HEK293 (cell line): ENCODE results near the gene SPRED2.

Experiments
- CTCF ChIA-PET: fragments of 350-600 bp; formaldehyde crosslinking; extraction: SDS; loops from one replicate; lab custom pipeline; 2021; ENCODE audit warnings: antibody characterized with exemption; lab: Yijun Ruan, JAX
- POLR2A ChIA-PET: fragments of 300-600 bp; formaldehyde crosslinking; extraction: SDS; loops from one replicate; lab custom pipeline; 2020; ENCODE audit warnings: antibody characterized with exemption, inconsistent platforms; lab: Yijun Ruan, JAX
- H3K27ac ChIP-seq: fragments of 200-500 bp; sonication (Bioruptor generic); 2 replicates; pipeline ENCODE4 v1.5.1; 2014; ENCODE audit warnings: low read depth, low read length, control low read depth, inconsistent platforms; ENCODE audit errors: extremely low read depth
- H3K36me3 ChIP-seq, 2 experiments: fragments of 200-500 bp in 1 of 2; sonication (Bioruptor generic) in 1 of 2; 1 replicate in 1 of 2; 2 replicates in 1 of 2; pipeline ENCODE4 v1.5.1; 2014 to 2017; ENCODE audit warnings: inconsistent platforms in 2 of 2, low read length in 2 of 2; ENCODE audit not compliant: control insufficient read depth in 2 of 2, insufficient read depth in 1 of 2
- H3K4me1 ChIP-seq: fragments of 200-500 bp; sonication (Bioruptor generic); 2 replicates; pipeline ENCODE4 v1.5.1; 2014; ENCODE audit warnings: mild to moderate bottlenecking, low read length, inconsistent platforms; ENCODE audit not compliant: control insufficient read depth, insufficient read depth
- H3K4me3 ChIP-seq: 2 replicates; pipeline ENCODE4 v1.5.1; 2011; ENCODE audit warnings: low read depth, mild to moderate bottlenecking, control low read depth, low read length, moderate library complexity
- H3K9me3 ChIP-seq: fragments of 200-500 bp; sonication (Bioruptor generic); 2 replicates; pipeline ENCODE4 v1.5.1; 2014; ENCODE audit warnings: low read depth, low read length, inconsistent platforms; ENCODE audit not compliant: control insufficient read depth, insufficient read depth
- BCL6B ChIP-seq: fragments of 450-650 bp; formaldehyde crosslinking; IDR thresholded peaks from 2 replicates; pipeline ENCODE4 v1.5.1; 2017; ENCODE audit warnings: missing biosample characterization, missing genetic modification characterization
- KLF10 ChIP-seq: fragments of 450-650 bp; IDR thresholded peaks from 2 replicates; pipeline ENCODE4 v1.5.1; 2018; ENCODE audit warnings: missing biosample characterization, mild to moderate bottlenecking, missing genetic modification characterization
- SETDB1 ChIP-seq: IDR thresholded peaks from one replicate; pipeline ENCODE4 v1.6.1; 2017; ENCODE audit warnings: mild to moderate bottlenecking, low read length, moderate library complexity, mixed read lengths; ENCODE audit not compliant: insufficient read length
- TCF7L2 ChIP-seq: IDR thresholded peaks from 2 replicates; pipeline ENCODE4 v1.6.1; 2011; ENCODE audit warnings: low read depth, mild to moderate bottlenecking, inconsistent platforms, low read length, moderate library complexity, borderline replicate concordance
- TSHZ1 ChIP-seq: fragments of 450-650 bp; formaldehyde crosslinking; IDR thresholded peaks from 2 replicates; pipeline ENCODE4 v1.5.1; 2016; ENCODE audit warnings: missing biosample characterization, missing genetic modification characterization, borderline replicate concordance
- ZNF112 ChIP-seq: fragments of 450-650 bp; formaldehyde crosslinking; IDR thresholded peaks from 2 replicates; pipeline ENCODE4 v1.5.0; 2017; ENCODE audit warnings: missing biosample characterization, missing genetic modification characterization
- ZNF174 ChIP-seq: fragments of 450-650 bp; formaldehyde crosslinking; IDR thresholded peaks from 2 replicates; pipeline ENCODE4 v1.5.0; 2017; ENCODE audit warnings: missing biosample characterization, mild to moderate bottlenecking, missing genetic modification characterization
- ZNF184 ChIP-seq: fragments of 450-650 bp; IDR thresholded peaks from 2 replicates; pipeline ENCODE4 v1.5.1; 2018; ENCODE audit warnings: missing biosample characterization, mild to moderate bottlenecking, missing genetic modification characterization
- ZNF26 ChIP-seq: fragments of 450-650 bp; formaldehyde crosslinking; IDR thresholded peaks from 2 replicates; pipeline ENCODE4 v1.5.1; 2016; ENCODE audit warnings: missing biosample characterization, missing genetic modification characterization
- ZNF274 ChIP-seq, 2 experiments: fragments of 200-500 bp in 1 of 2; fragments of 450-650 bp in 1 of 2; sonication (Bioruptor generic) in 1 of 2; formaldehyde crosslinking in 1 of 2; IDR thresholded peaks; 2 replicates each; pipeline versions ENCODE4 v1.5.1 to v1.6.1; 2014 to 2016; ENCODE audit warnings: borderline replicate concordance in 1 of 2, inconsistent platforms in 1 of 2, low read length in 1 of 2, missing biosample characterization in 1 of 2, missing genetic modification characterization in 1 of 2
- ZNF350 ChIP-seq: fragments of 450-650 bp; formaldehyde crosslinking; IDR thresholded peaks from 2 replicates; pipeline ENCODE4 v1.5.0; 2017; ENCODE audit warnings: missing biosample characterization, mild to moderate bottlenecking, missing genetic modification characterization
- ZNF549 ChIP-seq: fragments of 450-650 bp; IDR thresholded peaks from 2 replicates; pipeline ENCODE4 v1.5.1; 2018; ENCODE audit warnings: missing biosample characterization, missing genetic modification characterization, mild to moderate bottlenecking, inconsistent platforms, moderate library complexity
- ZNF624 ChIP-seq: fragments of 450-650 bp; formaldehyde crosslinking; IDR thresholded peaks from 2 replicates; pipeline ENCODE4 v1.5.1; 2017; ENCODE audit warnings: missing biosample characterization, missing genetic modification characterization
- ZNF654 ChIP-seq: fragments of 450-650 bp; formaldehyde crosslinking; IDR thresholded peaks from 2 replicates; pipeline ENCODE4 v1.5.1; 2016; ENCODE audit warnings: low read depth, missing biosample characterization, missing genetic modification characterization
- ZNF658 ChIP-seq: fragments of 450-650 bp; formaldehyde crosslinking; IDR thresholded peaks from 2 replicates; pipeline ENCODE4; 2016; ENCODE audit warnings: missing biosample characterization, missing genetic modification characterization
- ZNF701 ChIP-seq: fragments of 450-650 bp; formaldehyde crosslinking; IDR thresholded peaks from 2 replicates; pipeline ENCODE4 v1.5.1; 2016; ENCODE audit warnings: missing biosample characterization, missing genetic modification characterization
- ZNF776 ChIP-seq: fragments of 450-650 bp; formaldehyde crosslinking; IDR thresholded peaks from 2 replicates; pipeline ENCODE4 v1.5.0; 2017; ENCODE audit warnings: missing biosample characterization, missing genetic modification characterization, borderline replicate concordance
- ZSCAN5A ChIP-seq: fragments of 450-650 bp; formaldehyde crosslinking; IDR thresholded peaks from 2 replicates; pipeline ENCODE4 v1.5.1; 2016; ENCODE audit warnings: missing biosample characterization, missing genetic modification characterization

Gene SPRED2

GRCh38 chr2:65475000-65475399, 42.6 kb upstream of the SPRED2 start:
- TF ChIP-seq ZNF274 (IDR thresholded peaks at IDR 0.05; ENCODE audit: low read length): no peak
- TF ChIP-seq ZNF274 (tag by site-specific recombination; IDR thresholded peaks at IDR 0.05; ENCODE audit: borderline replicate concordance): peak; percentile 70; the same call in 1 of the 2 replicates
- no peak for TF ChIP-seq ZNF654 (tag by site-specific recombination)
- peak; percentile 26 for TF ChIP-seq SETDB1
- TF ChIP-seq BCL6B (tag by site-specific recombination): no peak
- no peak for TF ChIP-seq TCF7L2
- TF ChIP-seq TSHZ1 (tag by site-specific recombination): no peak
- Histone ChIP-seq H3K27ac (no peak overlapping the region), H3K9me3 (no peaks in the 10 kb centered on the region; the same call in 1 of the 2 replicates), H3K36me3 (no peaks in the 10 kb centered on the region), H3K4me1 (no peaks in the 10 kb centered on the region), H3K4me3 (no peak overlapping the region)
- ChIA-PET CTCF (interaction anchor here (1.7 kb wide), 1 partner anchor 210 kb away, joined by 3 read pairs; no protein-coding TSS in a partner anchor), POLR2A (no interaction called here)

GRCh38 chr2:65473045-65473444, 40.6 kb upstream of the SPRED2 start:
- CTCF ChIA-PET: interaction anchor here (0.6 kb wide), 1 partner anchor 892 kb away, joined by 4 read pairs; no protein-coding TSS in a partner anchor
- no peaks in the 10 kb centered on the region; the same call in 1 of the 2 replicates for H3K9me3 ChIP-seq
- no peak for TF ChIP-seq ZNF184 (tag by site-specific recombination)
- TF ChIP-seq ZNF658 (tag by site-specific recombination): no peak
- no peak for TF ChIP-seq ZNF350
- no peak for TF ChIP-seq ZNF624 (tag by site-specific recombination)
- TF ChIP-seq KLF10 (tag by site-specific recombination): no peak
- TF ChIP-seq ZSCAN5A (tag by site-specific recombination): no peak
- H3K4me3 ChIP-seq: no peak overlapping the region
- no peaks in the 10 kb centered on the region for H3K4me1 ChIP-seq
- no peak overlapping the region for H3K27ac ChIP-seq
- POLR2A ChIA-PET: no interaction called here
- H3K36me3 ChIP-seq: no peaks in the 10 kb centered on the region

- Histone ChIP-seq H3K9me3 (no peaks in the 10 kb centered on the region; the same call in 1 of the 2 replicates), H3K4me1 (no peaks in the 10 kb centered on the region), H3K4me3 (no peak overlapping the region), H3K36me3 (no peaks in the 10 kb centered on the region), H3K27ac (no peak overlapping the region)
- ChIA-PET CTCF (no interaction called here), POLR2A (no interaction called here)
- TF ChIP-seq ZNF112 (tag by site-specific recombination) (no peak), ZNF549 (no peak), ZNF776 (tag by site-specific recombination) (no peak), ZNF174 (tag by site-specific recombination) (no peak), ZNF26 (no peak), ZNF701 (tag by site-specific recombination) (no peak)
These were observed 39.0 kb upstream of the SPRED2 start for GRCh38 chr2:65471409-65471808.
